SK-N-MC (cell line): ENCODE data around the gene DOCK8.

ENCODE experiments used
- DNase-seq: peaks from one replicate; pipeline ENCODE4 v3.0.0-alpha.2; 2011; ENCODE audit warnings: low read depth, low spot score
- H3K27ac ChIP-seq: fragments of 200-600 bp; sonication (generic); 2 replicates; pipeline ENCODE4 v1.5.1; 2016; ENCODE audit warnings: mixed run types
- H3K36me3 ChIP-seq: fragments of 200-600 bp; sonication (generic); 2 replicates; pipeline ENCODE4 v1.6.1; 2017; ENCODE audit warnings: antibody characterized with exemption, low read length, mixed read lengths; ENCODE audit not compliant: insufficient read depth
- H3K4me3 ChIP-seq: fragments of 200-600 bp; sonication (generic); 2 replicates; pipeline ENCODE4 v1.5.1; 2016
- H3K9ac ChIP-seq: fragments of 200-600 bp; sonication (generic); 2 replicates; pipeline ENCODE4 v1.8.0; 2017; ENCODE audit warnings: mixed run types, mixed read lengths; ENCODE audit not compliant: insufficient read length
- H3K9me3 ChIP-seq: fragments of 200-600 bp; sonication (generic); 2 replicates; pipeline ENCODE4 v1.6.1; 2017; ENCODE audit warnings: low read depth, mild to moderate bottlenecking, antibody characterized with exemption, low read length, moderate library complexity, mixed read lengths
- EZH2 ChIP-seq: fragments of 200-600 bp; sonication (generic); IDR thresholded peaks from one replicate; pipeline ENCODE4 v1.6.1; 2017; ENCODE audit warnings: antibody characterized with exemption
- FOXP2 ChIP-seq: optimal IDR thresholded peaks from 2 replicates; pipeline ENCODE3; 2011; ENCODE audit warnings: mild to moderate bottlenecking, moderate library complexity; ENCODE audit not compliant: insufficient read depth; ENCODE audit errors: extremely low read length, control extremely low read depth
- POLR2AphosphoS5 ChIP-seq: IDR thresholded peaks from 2 replicates; pipeline ENCODE4 v1.6.1; 2012; ENCODE audit warnings: mild to moderate bottlenecking, low read depth, low read length, borderline replicate concordance

Gene DOCK8

GRCh38 chr9:438066-438465 lies 223.4 kb downstream of the DOCK8 start:
- no peaks in the 10 kb centered on the region for H3K9me3 ChIP-seq
- DNase-seq = no peak
- no peaks in the 10 kb centered on the region for H3K36me3 ChIP-seq
- TF ChIP-seq FOXP2 = no peak
- no peak for TF ChIP-seq EZH2
- TF ChIP-seq POLR2AphosphoS5 = no peak
- no peak overlapping the region for H3K9ac ChIP-seq
- H3K4me3 ChIP-seq = no peak overlapping the region
- no peak overlapping the region for H3K27ac ChIP-seq

GRCh38 chr9:438961-439768 lies 224.5 kb downstream of the DOCK8 start:
- Histone ChIP-seq H3K27ac (no peak overlapping the region), H3K36me3 (no peaks in the 10 kb centered on the region), H3K9me3 (no peaks in the 10 kb centered on the region), H3K4me3 (no peak overlapping the region), H3K9ac (no peak overlapping the region)
- DNase-seq = no peak
- no peak for TF ChIP-seq EZH2
- no peak for TF ChIP-seq POLR2AphosphoS5
- TF ChIP-seq FOXP2 = no peak

DNA sequence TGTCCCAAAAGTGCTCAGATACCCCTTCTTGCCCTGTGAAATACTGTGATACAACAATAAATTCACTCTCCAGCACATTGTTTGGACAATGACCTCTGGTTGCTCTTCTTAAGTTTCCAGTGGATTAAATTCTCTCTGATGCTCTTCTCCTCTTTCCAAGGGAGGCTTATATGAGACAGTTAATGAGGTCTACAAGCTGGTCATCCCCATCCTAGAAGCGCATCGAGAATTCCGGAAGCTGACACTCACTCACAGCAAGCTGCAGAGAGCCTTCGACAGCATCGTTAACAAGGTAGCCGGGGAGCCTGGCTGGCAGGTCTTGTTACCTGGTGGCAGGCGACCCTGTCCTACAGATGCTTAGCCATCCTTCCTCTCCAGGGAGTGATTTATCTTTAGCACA lies 226.5 kb downstream of the DOCK8 start:
- Histone ChIP-seq H3K4me3 (no peak overlapping the region), H3K27ac (no peak overlapping the region), H3K36me3 (no peaks in the 10 kb centered on the region), H3K9me3 (no peaks in the 10 kb centered on the region), H3K9ac (no peak overlapping the region)
- no peak for TF ChIP-seq FOXP2
- TF ChIP-seq EZH2 = no peak
- TF ChIP-seq POLR2AphosphoS5 = no peak
- no peak for DNase-seq

DNA sequence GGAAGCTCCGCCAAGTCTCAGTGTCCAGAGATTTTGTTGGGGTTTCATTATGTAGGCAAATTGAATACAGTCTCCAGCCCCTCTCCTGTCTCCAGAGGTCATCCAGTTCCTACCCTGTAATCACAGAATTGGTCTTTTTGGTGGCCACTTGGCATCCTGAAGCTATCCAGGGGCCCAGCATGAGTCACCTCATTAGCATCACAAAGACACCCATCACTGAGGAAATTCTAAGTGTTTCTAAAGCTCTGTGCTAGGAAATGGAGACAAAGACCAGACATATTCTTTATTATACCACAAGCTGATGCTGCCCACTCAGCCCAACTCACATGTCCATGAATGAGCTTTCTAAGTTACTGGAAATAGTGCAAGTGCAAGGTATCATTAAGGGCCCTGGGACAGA lies 229.9 kb downstream of the DOCK8 start:
- TF ChIP-seq EZH2 (no peak), POLR2AphosphoS5 (no peak), FOXP2 (no peak)

GRCh38 chr9:445033-445432 lies 230.4 kb downstream of the DOCK8 start:
- no peak for DNase-seq
- no peaks in the 10 kb centered on the region for H3K36me3 ChIP-seq
- no peak overlapping the region for H3K27ac ChIP-seq

More for the DNA sequence above, 229.9 kb downstream of the DOCK8 start:
- DNase-seq = no peak
- no peaks in the 10 kb centered on the region for H3K9me3 ChIP-seq
- H3K27ac ChIP-seq = no peak overlapping the region
- H3K4me3 ChIP-seq = no peak overlapping the region
- no peaks in the 10 kb centered on the region for H3K36me3 ChIP-seq
- no peak overlapping the region for H3K9ac ChIP-seq

DNA sequence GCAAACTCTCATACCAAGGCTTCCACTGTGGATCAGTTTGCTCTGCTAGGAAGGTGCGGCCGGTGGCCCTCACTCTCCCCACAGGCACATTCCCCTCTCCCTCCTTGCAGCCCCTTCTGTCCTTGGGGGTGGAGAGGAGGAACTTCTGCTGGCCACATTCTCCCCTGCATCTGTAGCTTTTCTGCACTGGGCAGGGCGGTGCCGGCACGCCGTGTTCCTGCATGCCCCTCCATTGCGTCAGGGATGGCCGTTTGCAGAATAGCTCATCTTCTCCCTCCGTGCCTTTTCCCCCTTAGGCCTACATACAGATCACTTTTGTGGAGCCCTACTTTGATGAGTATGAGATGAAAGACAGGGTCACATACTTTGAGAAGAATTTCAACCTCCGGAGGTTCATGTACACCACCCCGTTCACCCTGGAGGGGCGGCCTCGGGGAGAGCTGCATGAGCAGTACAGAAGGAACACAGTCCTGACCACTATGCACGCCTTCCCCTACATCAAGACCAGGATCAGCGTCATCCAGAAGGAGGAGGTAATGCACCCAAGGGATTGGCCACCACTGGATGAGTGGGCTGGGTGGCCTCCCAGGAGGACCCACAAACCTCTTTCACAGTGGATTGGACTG lies 231.5 kb downstream of the DOCK8 start:
- TF ChIP-seq FOXP2 (no peak), POLR2AphosphoS5 (no peak), EZH2 (no peak)
- no peak for DNase-seq
- Histone ChIP-seq H3K9ac (no peak overlapping the region), H3K9me3 (no peaks in the 10 kb centered on the region), H3K36me3 (no peaks in the 10 kb centered on the region), H3K4me3 (no peak overlapping the region), H3K27ac (no peak overlapping the region)

More at GRCh38 chr9:445033-445432, 230.4 kb downstream of the DOCK8 start:
- no peak for TF ChIP-seq EZH2
- TF ChIP-seq FOXP2 = no peak
- TF ChIP-seq POLR2AphosphoS5 = no peak
- Histone ChIP-seq H3K9ac (no peak overlapping the region), H3K9me3 (no peaks in the 10 kb centered on the region), H3K4me3 (no peak overlapping the region)

DNA sequence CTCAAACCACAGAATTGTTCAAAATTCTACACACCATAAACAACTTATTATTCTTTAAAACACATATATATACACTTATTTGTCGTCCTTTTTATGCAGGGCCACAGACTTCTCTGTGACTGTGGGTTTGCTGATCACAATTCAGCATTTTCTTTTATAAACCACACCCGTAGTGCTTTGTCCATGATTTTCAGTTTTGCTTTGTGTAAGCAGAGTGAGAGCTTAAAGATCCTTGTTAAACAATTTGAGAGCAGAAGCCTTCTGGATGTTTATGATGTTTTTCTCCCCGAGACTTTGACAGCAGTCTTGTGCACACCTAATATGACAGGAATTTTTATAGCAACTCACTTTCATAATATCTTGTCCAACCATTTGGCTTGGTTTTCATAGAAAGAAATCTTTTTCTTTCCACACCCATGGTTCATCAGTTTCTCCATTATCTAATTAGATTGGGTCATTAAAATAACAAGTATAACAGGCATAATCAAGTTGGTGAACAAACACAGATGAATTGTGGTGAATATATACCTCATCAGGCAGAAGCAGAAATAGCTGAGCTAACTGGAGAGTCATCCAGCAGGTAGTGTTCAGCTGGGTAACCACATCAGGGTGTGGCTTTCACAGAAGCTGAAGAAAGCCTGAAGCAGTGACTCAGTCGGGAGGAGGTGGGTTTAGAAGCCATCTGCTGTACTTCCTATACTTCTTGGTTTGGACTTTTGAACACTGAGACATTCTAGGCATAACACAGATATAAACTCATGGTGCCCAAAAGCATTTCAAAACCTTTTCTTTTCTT lies 232.8 kb downstream of the DOCK8 start:
- H3K36me3 ChIP-seq = no peaks in the 10 kb centered on the region
- DNase-seq = no peak
- TF ChIP-seq EZH2 (no peak), POLR2AphosphoS5 (no peak), FOXP2 (no peak)
- no peak overlapping the region for H3K27ac ChIP-seq
- no peak overlapping the region for H3K4me3 ChIP-seq
- no peak overlapping the region for H3K9ac ChIP-seq
- H3K9me3 ChIP-seq = no peaks in the 10 kb centered on the region

- Histone ChIP-seq H3K9ac (no peak overlapping the region), H3K36me3 (no peaks in the 10 kb centered on the region), H3K4me3 (no peak overlapping the region), H3K27ac (no peak overlapping the region), H3K9me3 (no peaks in the 10 kb centered on the region)
- DNase-seq = no peak
- TF ChIP-seq EZH2 (no peak), POLR2AphosphoS5 (no peak), FOXP2 (no peak)
Measured at GRCh38 chr9:450057-450456, 235.4 kb downstream of the DOCK8 start.
